GM12878 (cell line): ENCODE data around the gene LRRK1. TPM values are rescaled to one million over a fixed set of nuclear protein-coding genes. Genes with fewer than 3 reads are reported as not detected.

Source experiments
- ATAC-seq: fragments of 200-7000 bp; cut with Tn5 transposase; 3 replicates; pipeline ENCODE4 v1.9.1; 2020; ENCODE audit warnings: mild to moderate bottlenecking, moderate library complexity
- BruUV-seq: library from RNA; stranded (reverse); fragments of 400-500 nt; replicated peaks from 2 replicates; lab custom pipeline; 2021; lab: Mats Ljungman, UMichigan
- CTCF ChIA-PET: fragments of 300-600 bp; sonication (Branson Sonifier 250); formaldehyde crosslinking; extraction: SDS; loops from one replicate; lab custom pipeline; 2021; ENCODE audit warnings: inconsistent platforms; lab: Yijun Ruan, JAX
- POLR2A ChIA-PET: fragments of 350-600 bp; formaldehyde crosslinking; extraction: SDS; loops from one replicate; lab custom pipeline; 2021; ENCODE audit warnings: inconsistent platforms; lab: Charles Lee
- RAD21 ChIA-PET: fragments of 300-600 bp; sonication (Branson Sonifier 250); formaldehyde crosslinking; loops from one replicate; lab custom pipeline; 2023; ENCODE audit warnings: antibody characterized with exemption; ENCODE audit not compliant: unreplicated experiment; lab: Charles Lee
- SMC1A ChIA-PET: fragments of 300-600 bp; sonication (Branson Sonifier 250); formaldehyde crosslinking; loops from one replicate; lab custom pipeline; 2023; ENCODE audit not compliant: unreplicated experiment, uncharacterized antibody; lab: Charles Lee
- DNase-seq: peaks from one replicate; pipeline ENCODE4 v3.0.0-alpha.2; 2011; ENCODE audit warnings: low read depth, low spot score
- FAIRE-seq: peaks from 3 replicates; lab custom pipeline; 2011; peaks lifted over from hg19 to GRCh38; lab: Jason Lieb, UNC
- H2AFZ ChIP-seq: 2 replicates; pipeline ENCODE4 v1.6.0; 2011; ENCODE audit warnings: low read depth, low read length, control low read depth; ENCODE audit not compliant: control insufficient read depth
- H3K27ac ChIP-seq: 2 replicates; pipeline ENCODE4 v1.5.1; 2011; ENCODE audit warnings: control low read depth; ENCODE audit not compliant: control insufficient read depth, insufficient read depth
- H3K27me3 ChIP-seq, 2 experiments: replicated peaks in 1 of 2; 2 replicates each; pipeline versions ENCODE4 v1.6.0 to v1.6.1; 2011; ENCODE audit warnings: low read length in 1 of 2; ENCODE audit not compliant: control insufficient read depth in 2 of 2, insufficient read depth in 2 of 2
- H3K36me3 ChIP-seq, 2 experiments: 2 replicates each; pipeline ENCODE4 v1.5.1; 2011; ENCODE audit warnings: low read length in 1 of 2; ENCODE audit not compliant: control insufficient read depth in 2 of 2, insufficient read depth in 2 of 2
- H3K4me1 ChIP-seq: 2 replicates; pipeline ENCODE4 v1.6.1; 2011; ENCODE audit warnings: mild to moderate bottlenecking, low read length, moderate library complexity, mixed read lengths; ENCODE audit not compliant: control insufficient read depth, insufficient read depth
- H3K4me2 ChIP-seq: 2 replicates; pipeline ENCODE4 v1.6.0; 2011; ENCODE audit warnings: control low read depth; ENCODE audit not compliant: control insufficient read depth, insufficient read depth
- H3K4me3 ChIP-seq: fragments of 200-600 bp; sonication (generic); 2 replicates; pipeline ENCODE4 v1.5.1; 2016
- H3K79me2 ChIP-seq: 2 replicates; pipeline ENCODE4 v1.6.0; 2011; ENCODE audit warnings: low read length; ENCODE audit not compliant: control insufficient read depth, insufficient read depth
- H3K9ac ChIP-seq: 2 replicates; pipeline ENCODE4 v1.8.0; 2011; ENCODE audit warnings: low read length, control low read depth, mixed read lengths; ENCODE audit not compliant: control insufficient read depth, insufficient read depth
- H3K9me3 ChIP-seq: replicated peaks from 3 replicates; pipeline ENCODE4 v1.5.1; 2011; ENCODE audit warnings: mild to moderate bottlenecking, low read length; ENCODE audit not compliant: control insufficient read depth, insufficient read depth
- H4K20me1 ChIP-seq: 2 replicates; pipeline ENCODE4 v1.6.0; 2011; ENCODE audit not compliant: control insufficient read depth, insufficient read depth
- EGR1 ChIP-seq, 2 experiments: IDR thresholded peaks; 1 replicate in 1 of 2; 2 replicates in 1 of 2; pipeline ENCODE4 v1.6.1; 2011 to 2012; ENCODE audit warnings: low read depth in 2 of 2, low read length in 2 of 2, borderline replicate concordance in 1 of 2, mild to moderate bottlenecking in 1 of 2, moderate library complexity in 1 of 2
- GABPA ChIP-seq: IDR thresholded peaks from 2 replicates; pipeline ENCODE4 v1.6.1; 2014; ENCODE audit warnings: antibody characterized with exemption, low read depth, mild to moderate bottlenecking, inconsistent platforms
- SPI1 ChIP-seq: IDR thresholded peaks from 2 replicates; pipeline ENCODE4 v1.6.1; 2011; ENCODE audit warnings: low read depth, mild to moderate bottlenecking, low read length, moderate library complexity, borderline replicate concordance; ENCODE audit not compliant: insufficient read depth
- ZBTB40 ChIP-seq: fragments of 450-650 bp; IDR thresholded peaks from 2 replicates; pipeline ENCODE4 v1.6.1; 2016; ENCODE audit warnings: mild to moderate bottlenecking, moderate library complexity, borderline replicate concordance
- WGBS: methylation state at CpG from one replicate; pipeline ENCODE4 v1.1.6; 2016; ENCODE audit warnings: low lambda C conversion rate; ENCODE audit not compliant: insufficient replicate concordance, insufficient coverage; ENCODE audit errors: missing lambda C conversion rate; 5-methylcytosine and 5-hydroxymethylcytosine counted together
- in situ Hi-C: fragments of 300-500 bp; cut with MboI; formaldehyde crosslinking; loops from 9 replicates; pipeline ENCODE4 v1.14.3; 2018; ENCODE audit warnings: mixed read lengths
- intact Hi-C: fragments of 100-400 bp; cut with micrococcal nuclease; formaldehyde crosslinking; loops from one replicate; pipeline ENCODE4 v1.14.2; 2022; ENCODE audit not compliant: unreplicated experiment
- polyA plus RNA-seq, 11 experiments: library from polyadenylated mRNA; depleted of rRNA in 4 of 11; unstranded in 6 of 11; stranded (reverse) in 5 of 11; fragments of >200 nt; fragmentation: Nextera tagmentation in 4 of 11; fragmentation: Illumina TruSeq in 1 of 11; extraction: Ambion mirVana in 4 of 11; extraction: Trizol in 1 of 11; gene quantifications; 1 replicate in 1 of 11; 2 replicates in 10 of 11; pipeline versions ENCODE4 v1.2.1 to v1.2.3, GENCODE V29; 2011 to 2016; ENCODE audit warnings: inconsistent platforms in 2 of 11, missing spikeins in 2 of 11, low read depth in 1 of 11
- total RNA-seq, 4 experiments: library from RNA; depleted of rRNA in 3 of 4; stranded (reverse); fragments of >200 nt in 3 of 4; fragmentation: Illumina TruSeq in 1 of 4; extraction: Trizol in 1 of 4; gene quantifications; 2 replicates each; pipeline versions ENCODE4 v1.2.1 to v1.2.3, GENCODE V29; 2013 to 2021
- TF ChIP-seq, protein P1 (sequence below): fragments of 450-650 bp; IDR thresholded peaks from 2 replicates; pipeline ENCODE4 v1.6.1; 2017; ENCODE audit warnings: mild to moderate bottlenecking, moderate library complexity
- TF ChIP-seq, protein P2 (sequence below): fragments of 450-650 bp; formaldehyde crosslinking; IDR thresholded peaks from 2 replicates; pipeline ENCODE4 v1.5.0; 2022; ENCODE audit warnings: mild to moderate bottlenecking, missing genetic modification characterization

LRRK1 gene
- total and polyA plus RNA-seq, 10 of the 15 experiments (the other 5 are each of a cell fraction or from before 2014, with no cell fraction given): 2.2 to 58.3 (median 17.9) TPM

- no peaks in the 10 kb centered on the region for H3K27me3 ChIP-seq
- ATAC-seq (peak; percentile 62), DNase-seq (no peak), FAIRE-seq (no peak)
- H2AFZ ChIP-seq: peak overlapping the region; percentile 30; the same call in 1 of the 2 replicates
- H4K20me1 ChIP-seq: no peaks in the 10 kb centered on the region
- SMC1A ChIA-PET: interaction anchor here (0.7 to 5.9 kb wide), 12 partner anchors 10 to 317 kb away, joined by 3 to 55 read pairs (median 5); partner anchors contain the start of gene LRRK1
- in situ Hi-C loops (loop anchor here (25.0 kb wide), 1 partner anchor 1415 kb away; no protein-coding TSS in a partner anchor), intact Hi-C loops (loop anchor here (2.0 kb wide), 1 partner anchor 14 kb away; no protein-coding TSS in a partner anchor)
- peak overlapping the region; percentile 72 for H3K27ac ChIP-seq
- H3K9me3 ChIP-seq: no peaks in the 10 kb centered on the region
- RAD21 ChIA-PET: interaction anchor here (0.9 to 6.0 kb wide), 10 partner anchors 8 to 81 kb away, joined by 3 to 76 read pairs (median 8); partner anchors contain the start of gene LRRK1
- H3K4me2 ChIP-seq: peak overlapping the region; percentile 59
- POLR2A ChIA-PET: interaction anchor here (0.5 to 5.3 kb wide), 9 partner anchors 9 to 361 kb away, joined by 3 to 50 read pairs (median 4); partner anchors contain the start of gene LRRK1
- peaks cover 65% of the 10 kb centered on the region for H3K4me1 ChIP-seq
- H3K4me3 ChIP-seq: no peak overlapping the region
- peaks cover 53% of the 10 kb centered on the region for H3K79me2 ChIP-seq
- 52% methylated on average over 11 of the region's 11 CpGs for WGBS
- CTCF ChIA-PET: interaction anchor here (1.0 to 5.3 kb wide), 14 partner anchors 8 to 331 kb away, joined by 3 to 59 read pairs (median 3); partner anchors contain the start of gene LRRK1
- H3K36me3 ChIP-seq: peaks cover 16 to 28% of the 10 kb centered on the region in 2 experiments
- BruUV-seq: no TSS peak
- H3K9ac ChIP-seq: peak overlapping the region; percentile 31; the same call in 1 of the 2 replicates
- TF ChIP-seq GABPA (no peak), ZBTB40 (peak; percentile 32; the same call in 1 of the 2 replicates), SPI1 (peak; percentile 33; the same call in 1 of the 2 replicates), EGR1 (IDR thresholded peaks at IDR 0.05; ENCODE audit: borderline replicate concordance in 1 of 2, low read depth in 2 of 2, low read length in 2 of 2) (no peak)
- TF ChIP-seq, protein P1, sequence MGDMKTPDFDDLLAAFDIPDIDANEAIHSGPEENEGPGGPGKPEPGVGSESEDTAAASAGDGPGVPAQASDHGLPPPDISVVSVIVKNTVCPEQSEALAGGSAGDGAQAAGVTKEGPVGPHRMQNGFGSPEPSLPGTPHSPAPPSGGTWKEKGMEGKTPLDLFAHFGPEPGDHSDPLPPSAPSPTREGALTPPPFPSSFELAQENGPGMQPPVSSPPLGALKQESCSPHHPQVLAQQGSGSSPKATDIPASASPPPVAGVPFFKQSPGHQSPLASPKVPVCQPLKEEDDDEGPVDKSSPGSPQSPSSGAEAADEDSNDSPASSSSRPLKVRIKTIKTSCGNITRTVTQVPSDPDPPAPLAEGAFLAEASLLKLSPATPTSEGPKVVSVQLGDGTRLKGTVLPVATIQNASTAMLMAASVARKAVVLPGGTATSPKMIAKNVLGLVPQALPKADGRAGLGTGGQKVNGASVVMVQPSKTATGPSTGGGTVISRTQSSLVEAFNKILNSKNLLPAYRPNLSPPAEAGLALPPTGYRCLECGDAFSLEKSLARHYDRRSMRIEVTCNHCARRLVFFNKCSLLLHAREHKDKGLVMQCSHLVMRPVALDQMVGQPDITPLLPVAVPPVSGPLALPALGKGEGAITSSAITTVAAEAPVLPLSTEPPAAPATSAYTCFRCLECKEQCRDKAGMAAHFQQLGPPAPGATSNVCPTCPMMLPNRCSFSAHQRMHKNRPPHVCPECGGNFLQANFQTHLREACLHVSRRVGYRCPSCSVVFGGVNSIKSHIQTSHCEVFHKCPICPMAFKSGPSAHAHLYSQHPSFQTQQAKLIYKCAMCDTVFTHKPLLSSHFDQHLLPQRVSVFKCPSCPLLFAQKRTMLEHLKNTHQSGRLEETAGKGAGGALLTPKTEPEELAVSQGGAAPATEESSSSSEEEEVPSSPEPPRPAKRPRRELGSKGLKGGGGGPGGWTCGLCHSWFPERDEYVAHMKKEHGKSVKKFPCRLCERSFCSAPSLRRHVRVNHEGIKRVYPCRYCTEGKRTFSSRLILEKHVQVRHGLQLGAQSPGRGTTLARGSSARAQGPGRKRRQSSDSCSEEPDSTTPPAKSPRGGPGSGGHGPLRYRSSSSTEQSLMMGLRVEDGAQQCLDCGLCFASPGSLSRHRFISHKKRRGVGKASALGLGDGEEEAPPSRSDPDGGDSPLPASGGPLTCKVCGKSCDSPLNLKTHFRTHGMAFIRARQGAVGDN: 0 out of 2 replicates have a peak, but pooled peaks have one; percentile 28
- TF ChIP-seq, protein P2, sequence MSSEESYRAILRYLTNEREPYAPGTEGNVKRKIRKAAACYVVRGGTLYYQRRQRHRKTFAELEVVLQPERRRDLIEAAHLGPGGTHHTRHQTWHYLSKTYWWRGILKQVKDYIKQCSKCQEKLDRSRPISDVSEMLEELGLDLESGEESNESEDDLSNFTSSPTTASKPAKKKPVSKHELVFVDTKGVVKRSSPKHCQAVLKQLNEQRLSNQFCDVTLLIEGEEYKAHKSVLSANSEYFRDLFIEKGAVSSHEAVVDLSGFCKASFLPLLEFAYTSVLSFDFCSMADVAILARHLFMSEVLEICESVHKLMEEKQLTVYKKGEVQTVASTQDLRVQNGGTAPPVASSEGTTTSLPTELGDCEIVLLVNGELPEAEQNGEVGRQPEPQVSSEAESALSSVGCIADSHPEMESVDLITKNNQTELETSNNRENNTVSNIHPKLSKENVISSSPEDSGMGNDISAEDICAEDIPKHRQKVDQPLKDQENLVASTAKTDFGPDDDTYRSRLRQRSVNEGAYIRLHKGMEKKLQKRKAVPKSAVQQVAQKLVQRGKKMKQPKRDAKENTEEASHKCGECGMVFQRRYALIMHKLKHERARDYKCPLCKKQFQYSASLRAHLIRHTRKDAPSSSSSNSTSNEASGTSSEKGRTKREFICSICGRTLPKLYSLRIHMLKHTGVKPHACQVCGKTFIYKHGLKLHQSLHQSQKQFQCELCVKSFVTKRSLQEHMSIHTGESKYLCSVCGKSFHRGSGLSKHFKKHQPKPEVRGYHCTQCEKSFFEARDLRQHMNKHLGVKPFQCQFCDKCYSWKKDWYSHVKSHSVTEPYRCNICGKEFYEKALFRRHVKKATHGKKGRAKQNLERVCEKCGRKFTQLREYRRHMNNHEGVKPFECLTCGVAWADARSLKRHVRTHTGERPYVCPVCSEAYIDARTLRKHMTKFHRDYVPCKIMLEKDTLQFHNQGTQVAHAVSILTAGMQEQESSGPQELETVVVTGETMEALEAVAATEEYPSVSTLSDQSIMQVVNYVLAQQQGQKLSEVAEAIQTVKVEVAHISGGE (CRISPR knock-in tag): peak; percentile 55; the same call in 1 of the 2 replicates
These were observed 8.0 kb downstream of the LRRK1 start for GRCh38 chr15:100926971-100927756.
